GM21515 (cell line): ENCODE data around the gene ATE1.
A peak's percentile ranks its signal among the peaks of the same experiment; 100 is the strongest.
"Not testable (repeated sequence)": the region's sequence is repeated elsewhere in the genome, so short reads cannot be mapped to it uniquely, and the experiment has no call there.

Experiments
- ATAC-seq: cut with Tn5 transposase; IDR thresholded peaks from one replicate; pipeline ENCODE4 v1.9.1; 2021; ENCODE audit not compliant: unreplicated experiment

ATE1 gene

GRCh38 chr10:121797490-121797889 is 130.3 kb downstream of the ATE1 start:
- ATAC-seq, result no peak

DNA sequence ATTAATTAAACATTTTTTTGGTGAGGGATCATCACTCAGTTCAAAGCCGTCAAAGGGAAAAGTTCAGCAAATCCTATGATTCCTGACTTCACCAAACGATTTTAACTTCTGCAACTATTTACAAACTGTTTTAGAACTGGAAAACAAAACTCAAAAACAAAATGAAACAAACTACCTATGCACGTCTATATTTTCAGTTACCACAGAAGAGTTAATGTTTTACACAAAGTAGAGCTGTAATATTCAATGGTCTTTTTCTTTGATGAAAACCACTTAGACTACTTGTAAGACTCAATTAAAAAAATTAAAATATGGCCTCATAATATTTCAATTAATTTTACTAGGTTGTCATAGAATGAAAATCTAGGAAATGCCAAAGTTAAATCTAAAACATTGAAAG is 131.5 kb downstream of the ATE1 start:
- no peak for ATAC-seq

DNA sequence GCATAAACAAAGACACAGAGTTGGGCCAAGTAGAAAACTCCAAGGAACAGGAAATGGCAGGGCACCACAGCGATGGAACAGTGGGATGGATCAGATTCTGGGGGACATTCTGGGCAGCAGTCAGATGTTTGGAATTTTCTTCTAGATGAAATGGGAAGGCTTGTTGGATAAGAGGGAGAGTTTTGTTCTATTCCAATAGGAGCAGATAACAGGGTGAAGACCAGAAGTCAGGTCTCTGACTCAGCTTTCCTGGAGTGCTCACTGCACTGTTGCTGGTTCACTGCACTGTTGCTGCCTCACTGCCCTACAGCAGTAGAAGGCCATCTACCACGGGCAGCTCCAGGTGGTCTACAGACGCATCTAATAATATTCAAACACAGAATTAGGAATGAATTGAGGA is 135.6 kb downstream of the ATE1 start:
- ATAC-seq, result no peak

DNA sequence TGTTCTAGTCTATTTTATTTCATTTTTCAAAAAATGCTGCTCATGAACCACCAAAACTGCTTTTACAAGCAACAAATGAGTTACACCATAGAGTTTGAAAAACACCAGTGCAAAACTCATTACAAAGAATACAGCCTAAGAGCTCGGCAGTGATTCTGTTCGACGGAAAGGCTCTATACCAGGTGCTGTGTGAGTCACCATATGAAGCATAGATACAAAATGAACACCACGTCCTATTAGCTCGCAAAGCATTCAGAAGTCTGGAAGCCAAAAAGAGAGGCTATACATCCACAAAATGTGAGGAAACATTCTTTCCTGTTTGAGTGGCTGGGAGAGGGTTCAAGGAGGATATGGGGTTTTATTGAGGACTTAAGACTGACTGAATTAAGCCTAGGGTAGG is 136.1 kb downstream of the ATE1 start:
- ATAC-seq, result no peak

GRCh38 chr10:121788717-121789116 is 139.1 kb downstream of the ATE1 start:
- no peak for ATAC-seq

GRCh38 chr10:121788115-121788514 is 139.7 kb downstream of the ATE1 start:
- no peak for ATAC-seq

- no peak for ATAC-seq
These were observed 140.7 kb downstream of the ATE1 start for GRCh38 chr10:121787169-121787568.

GRCh38 chr10:121783782-121784372 is 144.0 kb downstream of the ATE1 start:
- ATAC-seq, result no peak

- ATAC-seq, result no peak
These were observed 146.7 kb downstream of the ATE1 start for GRCh38 chr10:121781101-121781500.

- ATAC-seq, result no peak
These were observed 153.0 kb downstream of the ATE1 start for GRCh38 chr10:121774813-121775212.

DNA sequence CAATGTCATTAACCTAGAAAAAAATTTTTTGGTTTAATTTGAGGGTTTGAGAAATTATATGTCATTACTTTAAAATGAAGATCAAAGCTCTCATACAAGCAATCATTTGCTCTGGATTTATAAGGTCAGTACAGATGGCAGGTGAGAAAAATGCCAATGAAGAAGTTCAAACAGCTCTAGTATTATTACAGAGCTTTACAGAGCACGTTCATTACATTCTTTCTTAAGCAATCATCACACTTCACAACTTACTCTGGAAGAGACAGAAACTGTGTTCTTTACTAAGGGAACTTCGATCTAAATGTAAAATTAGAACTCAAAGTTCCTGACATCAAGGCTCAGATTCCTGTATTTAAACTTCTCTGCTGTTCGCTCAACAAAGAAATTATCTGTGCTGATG is 153.4 kb downstream of the ATE1 start:
- ATAC-seq, result no peak

- no peak for ATAC-seq
These were observed 154.9 kb downstream of the ATE1 start for GRCh38 chr10:121772884-121773283.

GRCh38 chr10:121772406-121772805 is 155.4 kb downstream of the ATE1 start:
- no peak for ATAC-seq

GRCh38 chr10:121771966-121772365 is 155.9 kb downstream of the ATE1 start:
- ATAC-seq, result no peak

DNA sequence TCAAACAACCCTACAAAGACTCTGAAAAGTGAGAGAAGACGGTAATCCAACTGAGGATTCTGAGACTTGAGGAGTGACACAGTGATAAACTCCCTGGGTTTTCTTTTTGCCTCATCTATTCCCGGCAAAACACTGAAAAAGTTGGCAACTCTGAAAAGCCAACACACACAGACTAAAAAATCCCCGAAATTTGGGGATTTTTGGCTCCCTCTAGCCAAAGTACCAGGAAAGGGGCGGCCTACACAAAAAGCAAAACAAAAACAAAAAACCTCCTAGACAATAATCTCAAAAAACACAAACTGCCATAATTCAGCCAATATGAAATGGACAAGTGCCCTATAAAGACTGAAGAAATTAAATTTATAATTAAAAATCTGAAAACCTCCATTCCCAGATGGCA is 161.4 kb downstream of the ATE1 start:
- no peak for ATAC-seq

GRCh38 chr10:121765204-121765603 is 162.6 kb downstream of the ATE1 start:
- no peak for ATAC-seq

DNA sequence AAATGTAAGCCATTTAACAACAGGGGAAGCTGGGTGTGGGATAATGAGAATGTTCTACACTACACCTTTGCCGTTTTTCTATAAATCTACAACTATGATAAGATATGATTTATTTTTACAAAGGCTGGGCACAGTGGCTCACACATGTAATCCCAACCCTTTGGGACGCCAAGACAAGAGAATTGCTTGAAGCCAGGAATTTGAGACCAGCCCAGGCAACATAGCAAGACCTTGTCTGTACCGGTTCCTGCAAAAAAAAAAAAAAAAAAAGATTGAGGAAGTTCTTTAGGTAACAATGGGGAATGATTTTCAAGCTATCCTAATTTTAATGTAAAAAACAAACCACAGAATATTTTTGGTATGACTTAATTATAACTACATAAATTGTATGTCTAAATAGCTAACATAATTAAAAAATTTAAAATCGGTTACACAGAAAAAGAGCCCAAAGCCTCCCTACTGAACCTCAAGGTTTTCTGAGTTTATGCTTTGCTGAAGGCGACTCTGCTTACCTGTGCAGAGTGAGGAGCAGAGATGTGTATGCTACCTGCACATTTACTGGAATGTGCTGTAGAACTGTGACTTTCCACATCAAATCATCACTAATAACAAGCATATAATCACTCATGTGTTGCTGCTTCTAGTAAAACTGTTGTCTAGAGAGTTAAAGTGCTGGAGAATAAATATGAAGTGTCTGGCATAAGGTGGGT is 163.4 kb downstream of the ATE1 start:
- ATAC-seq, result no peak

DNA sequence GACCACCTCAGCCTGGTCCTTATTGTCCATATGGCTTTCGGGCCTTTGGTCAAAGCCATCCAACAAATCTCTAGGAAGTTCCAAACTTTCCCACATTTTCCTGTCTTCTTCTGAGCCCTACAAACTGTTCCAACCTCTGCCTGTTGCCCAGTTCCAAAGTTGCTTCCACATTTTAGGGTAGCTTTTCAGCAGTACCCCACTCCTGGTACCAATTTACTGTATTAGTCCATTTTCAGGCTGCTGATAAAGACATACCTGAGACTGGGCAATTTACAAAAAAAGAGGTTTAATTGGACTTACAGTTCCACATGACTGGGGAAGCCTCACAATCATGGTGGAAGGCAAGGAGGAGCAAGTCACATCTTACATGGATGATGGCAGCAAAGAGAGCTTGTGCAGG is 170.6 kb downstream of the ATE1 start:
- ATAC-seq, result not testable (repeated sequence)

DNA sequence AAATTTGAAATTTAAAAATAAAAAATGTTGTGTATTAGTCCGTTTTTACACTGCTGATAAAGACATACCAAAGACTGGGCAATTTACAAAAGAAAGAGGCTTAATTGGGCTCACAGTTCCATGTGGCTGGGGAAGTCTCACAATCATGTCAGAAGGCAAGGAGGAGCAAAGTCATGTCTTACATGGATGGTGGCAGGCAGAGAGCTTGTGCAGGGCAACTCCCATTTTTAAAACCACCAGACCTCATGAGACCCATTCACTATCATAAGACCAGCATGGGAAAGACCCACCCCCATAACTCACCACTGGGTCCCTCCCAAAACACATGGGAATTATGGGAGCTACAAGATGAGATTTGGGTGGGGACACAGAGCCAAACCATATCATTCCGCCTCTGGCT is 172.3 kb downstream of the ATE1 start:
- not testable (repeated sequence) for ATAC-seq

GRCh38 chr10:121754666-121755065 is 173.2 kb downstream of the ATE1 start:
- ATAC-seq, result no peak

- ATAC-seq, result peak; percentile 80
These were observed 173.9 kb downstream of the ATE1 start for GRCh38 chr10:121753726-121754476.

GRCh38 chr10:121751191-121751760 is 176.6 kb downstream of the ATE1 start:
- ATAC-seq, result no peak
